KOPT-K1 (cell line): ENCODE results near the gene BACH2.
"Not testable (repeated sequence)": the region's sequence is repeated elsewhere in the genome, so short reads cannot be mapped to it uniquely, and the experiment has no call there.

Source experiments
- H3K27ac ChIP-seq: fragments of 200-600 bp; sonication (generic); 2 replicates; pipeline ENCODE4 v1.5.1; 2016; ENCODE audit warnings: antibody characterized with exemption, mild to moderate bottlenecking, low read depth, low read length; ENCODE audit not compliant: poor library complexity, severe bottlenecking
- H3K36me3 ChIP-seq: fragments of 200-600 bp; sonication (generic); 2 replicates; pipeline ENCODE4 v1.5.1; 2017; ENCODE audit warnings: antibody characterized with exemption, mild to moderate bottlenecking, low read length, moderate library complexity; ENCODE audit not compliant: insufficient read depth
- H3K9me3 ChIP-seq: fragments of 200-600 bp; sonication (generic); 2 replicates; pipeline ENCODE4 v1.5.1; 2017; ENCODE audit warnings: antibody characterized with exemption, low read length, mild to moderate bottlenecking; ENCODE audit not compliant: insufficient read depth, poor library complexity, severe bottlenecking

BACH2 gene

GRCh38 chr6:90055924-90056323 is 240.7 kb downstream of the BACH2 start:
- H3K27ac ChIP-seq, H3K36me3 ChIP-seq: not testable (repeated sequence)
- peaks cover 23% of the 10 kb centered on the region for H3K9me3 ChIP-seq

- H3K9me3 ChIP-seq, result peaks cover 23% of the 10 kb centered on the region
- not testable (repeated sequence) for H3K36me3 ChIP-seq, H3K27ac ChIP-seq
These were observed 242.4 kb downstream of the BACH2 start for GRCh38 chr6:90054193-90054592.

GRCh38 chr6:90053614-90054013 is 243.0 kb downstream of the BACH2 start:
- Histone ChIP-seq H3K36me3 (no peaks in the 10 kb centered on the region), H3K27ac (no peak overlapping the region), H3K9me3 (peaks cover 23% of the 10 kb centered on the region)

- H3K36me3 ChIP-seq, result no peaks in the 10 kb centered on the region
- H3K27ac ChIP-seq, result no peak overlapping the region
- peaks cover 13% of the 10 kb centered on the region for H3K9me3 ChIP-seq
These were observed 247.3 kb downstream of the BACH2 start for GRCh38 chr6:90049295-90049694.

GRCh38 chr6:90048206-90048967 is 248.3 kb downstream of the BACH2 start:
- no peaks in the 10 kb centered on the region for H3K36me3 ChIP-seq
- peaks cover 4% of the 10 kb centered on the region for H3K9me3 ChIP-seq
- H3K27ac ChIP-seq, result no peak overlapping the region

GRCh38 chr6:90045535-90045934 is 251.1 kb downstream of the BACH2 start:
- Histone ChIP-seq H3K9me3 (no peaks in the 10 kb centered on the region), H3K36me3 (no peaks in the 10 kb centered on the region), H3K27ac (no peak overlapping the region)

- peak overlapping the region; percentile 15 for H3K27ac ChIP-seq
- H3K9me3 ChIP-seq, result no peaks in the 10 kb centered on the region
- H3K36me3 ChIP-seq, result no peaks in the 10 kb centered on the region
These were observed 251.7 kb downstream of the BACH2 start for GRCh38 chr6:90044833-90045381.

GRCh38 chr6:90044182-90044832 is 252.3 kb downstream of the BACH2 start:
- Histone ChIP-seq H3K27ac (peak overlapping the region; percentile 15), H3K36me3 (no peaks in the 10 kb centered on the region), H3K9me3 (no peaks in the 10 kb centered on the region)

- Histone ChIP-seq H3K36me3 (no peaks in the 10 kb centered on the region), H3K9me3 (no peaks in the 10 kb centered on the region), H3K27ac (no peak overlapping the region)
These were observed 255.7 kb downstream of the BACH2 start for GRCh38 chr6:90040931-90041330.

- H3K36me3 ChIP-seq, result no peaks in the 10 kb centered on the region
- H3K27ac ChIP-seq, result no peak overlapping the region
- no peaks in the 10 kb centered on the region for H3K9me3 ChIP-seq
These were observed 256.7 kb downstream of the BACH2 start for GRCh38 chr6:90039911-90040310.

GRCh38 chr6:90038961-90039653 is 257.5 kb downstream of the BACH2 start:
- Histone ChIP-seq H3K27ac (no peak overlapping the region), H3K36me3 (no peaks in the 10 kb centered on the region), H3K9me3 (no peaks in the 10 kb centered on the region)

GRCh38 chr6:90036963-90037362 is 259.7 kb downstream of the BACH2 start:
- Histone ChIP-seq H3K9me3 (no peaks in the 10 kb centered on the region), H3K27ac (no peak overlapping the region), H3K36me3 (no peaks in the 10 kb centered on the region)

- Histone ChIP-seq H3K9me3 (no peaks in the 10 kb centered on the region), H3K36me3 (no peaks in the 10 kb centered on the region), H3K27ac (no peak overlapping the region)
These were observed 261.5 kb downstream of the BACH2 start for GRCh38 chr6:90035047-90035723.

GRCh38 chr6:90033746-90034271 is 262.8 kb downstream of the BACH2 start:
- Histone ChIP-seq H3K9me3 (no peaks in the 10 kb centered on the region), H3K27ac (peak overlapping the region; percentile 51), H3K36me3 (no peaks in the 10 kb centered on the region)
